ENCODE measurements around the gene ROGDI. TPM values are rescaled to one million over a fixed set of nuclear protein-coding genes. Genes with fewer than 3 reads are reported as not detected.
"Not testable (repeated sequence)": the region's sequence is repeated elsewhere in the genome, so short reads cannot be mapped to it uniquely, and the experiment has no call there.

The ROGDI gene
- total RNA-seq, 1 donor: 28.5 TPM

DNA sequence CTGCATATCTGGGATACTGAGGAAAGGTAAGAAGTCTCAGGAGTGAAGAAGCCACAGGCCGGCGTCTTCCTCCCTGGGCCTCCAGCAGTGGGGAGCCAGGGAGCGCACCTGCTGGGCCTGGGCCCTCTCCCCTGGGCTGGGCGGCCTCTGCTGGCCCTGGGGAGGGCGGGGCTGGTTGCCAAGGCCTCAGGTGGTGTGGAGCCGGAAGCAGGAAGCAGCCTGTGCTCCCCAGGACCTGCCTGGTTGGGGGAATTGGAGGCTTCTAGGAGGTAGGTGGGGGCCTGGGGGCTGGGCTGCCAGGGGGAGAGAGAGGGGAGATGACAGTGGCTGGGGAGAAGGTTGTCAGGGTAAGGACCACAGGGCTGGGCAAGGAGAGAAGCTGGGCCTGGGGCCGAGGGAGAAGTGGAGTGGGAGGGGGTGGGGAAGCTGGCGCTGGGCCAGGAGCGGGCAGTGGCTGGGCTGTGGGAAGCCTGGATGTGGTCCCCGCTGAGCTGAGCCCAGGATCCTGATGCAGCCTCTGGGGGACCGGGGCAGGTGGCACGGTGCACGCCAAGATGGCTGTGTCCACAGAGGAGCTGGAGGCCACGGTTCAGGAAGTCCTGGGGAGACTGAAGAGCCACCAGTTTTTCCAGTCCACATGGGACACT, 7.1 kb downstream of the ROGDI start, which contains the start of gene SMIM22:
Gene SMIM22 (plus strand): TSS at position 189 of the 647 bp plus-strand sequence. CDS start 366 bp downstream, at position 555.
- no peak for DNase-seq (ENCODE audit: low read depth in 2 of 3, low spot score in 2 of 3)

- no peak for DNase-seq (ENCODE audit: low read depth in 2 of 3, low spot score in 2 of 3)
Measured at GRCh38 chr16:4792951-4793513, 9.4 kb downstream of the ROGDI start.

DNA sequence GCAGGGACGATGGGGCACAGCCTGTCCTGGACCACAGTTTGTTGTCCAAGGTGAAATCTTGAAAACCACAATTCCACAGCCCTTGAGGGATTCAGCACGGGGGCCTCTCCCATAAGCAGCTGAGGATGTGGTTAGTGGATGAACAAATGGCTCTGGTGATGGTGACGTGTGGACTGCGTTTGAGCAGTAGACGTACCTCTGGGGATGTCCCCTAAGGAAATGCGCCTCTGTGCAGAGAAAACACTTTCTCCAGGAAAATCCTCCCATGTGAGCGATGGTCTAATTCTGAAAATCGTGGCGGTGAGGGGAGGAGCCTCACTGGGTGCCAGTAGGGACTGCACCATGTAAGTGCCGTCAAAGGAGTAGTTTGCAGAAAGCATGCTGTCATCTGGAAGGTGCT, 11.6 kb downstream of the ROGDI start:
- DNase-seq (ENCODE audit: low read depth in 2 of 3, low spot score in 2 of 3): no peak

DNA sequence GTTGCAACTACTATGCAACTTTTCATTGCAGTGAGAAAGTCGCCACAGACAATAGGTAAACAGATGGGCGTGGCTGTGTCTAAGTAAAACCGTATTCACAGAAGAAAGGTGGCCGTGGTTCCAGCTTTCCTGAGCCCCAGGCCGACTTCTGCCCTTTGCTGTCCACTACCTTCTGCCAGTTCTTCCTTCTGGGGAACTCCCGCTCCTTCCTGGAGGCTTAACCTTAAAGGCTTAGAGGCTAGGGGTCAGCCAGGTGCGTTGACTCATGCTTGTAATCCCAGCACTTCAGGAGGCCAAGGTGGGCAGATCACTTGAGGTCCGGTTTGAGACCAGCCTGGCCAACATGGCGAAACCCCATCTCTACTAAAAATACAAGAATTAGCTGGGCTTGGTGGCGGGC, 12.2 kb downstream of the ROGDI start:
- no peak for DNase-seq (ENCODE audit: low read depth in 2 of 3, low spot score in 2 of 3)

DNA sequence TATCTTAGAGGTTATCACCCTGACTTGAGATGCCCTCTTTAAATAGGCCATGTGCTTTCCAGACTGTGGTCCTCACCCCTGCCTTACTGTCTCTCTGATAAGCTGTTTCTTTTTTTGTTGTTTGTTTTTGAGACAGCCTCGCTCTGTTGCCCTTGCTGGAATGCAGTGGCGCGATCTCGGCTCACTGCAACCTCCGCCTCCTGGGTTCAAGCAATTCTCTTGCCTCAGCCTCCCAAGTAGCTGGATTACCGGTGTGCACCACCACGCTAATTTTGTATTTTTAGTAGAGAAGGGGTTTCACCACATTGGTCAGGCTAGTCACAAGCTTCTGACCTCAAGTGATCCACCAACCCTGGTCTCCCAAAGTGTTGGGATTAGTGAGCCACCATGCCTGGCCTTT, 13.5 kb downstream of the ROGDI start:
- DNase-seq (ENCODE audit: low read depth in 2 of 3, low spot score in 2 of 3): no peak

DNA sequence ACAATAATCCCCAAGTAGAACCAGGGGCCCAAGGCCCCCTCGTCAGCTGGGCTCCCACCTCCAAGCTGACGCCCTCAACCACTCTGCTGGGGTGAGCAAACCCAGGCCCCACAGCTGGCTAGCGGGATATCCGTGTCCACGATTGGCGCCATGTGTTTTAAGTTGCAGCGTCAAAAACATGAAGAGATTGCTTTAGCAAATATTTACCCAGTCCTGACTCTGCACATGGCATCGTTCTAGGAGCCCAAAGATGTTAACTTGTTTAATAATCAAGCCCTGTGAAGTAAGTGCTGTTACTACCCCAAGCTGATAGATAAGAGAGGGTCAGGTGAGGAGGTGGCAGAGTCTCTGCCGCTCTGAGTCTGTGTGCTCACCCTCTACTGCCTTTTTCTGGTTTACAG, 13.9 kb downstream of the ROGDI start:
- DNase-seq (ENCODE audit: low read depth in 2 of 3, low spot score in 2 of 3): no peak

DNA sequence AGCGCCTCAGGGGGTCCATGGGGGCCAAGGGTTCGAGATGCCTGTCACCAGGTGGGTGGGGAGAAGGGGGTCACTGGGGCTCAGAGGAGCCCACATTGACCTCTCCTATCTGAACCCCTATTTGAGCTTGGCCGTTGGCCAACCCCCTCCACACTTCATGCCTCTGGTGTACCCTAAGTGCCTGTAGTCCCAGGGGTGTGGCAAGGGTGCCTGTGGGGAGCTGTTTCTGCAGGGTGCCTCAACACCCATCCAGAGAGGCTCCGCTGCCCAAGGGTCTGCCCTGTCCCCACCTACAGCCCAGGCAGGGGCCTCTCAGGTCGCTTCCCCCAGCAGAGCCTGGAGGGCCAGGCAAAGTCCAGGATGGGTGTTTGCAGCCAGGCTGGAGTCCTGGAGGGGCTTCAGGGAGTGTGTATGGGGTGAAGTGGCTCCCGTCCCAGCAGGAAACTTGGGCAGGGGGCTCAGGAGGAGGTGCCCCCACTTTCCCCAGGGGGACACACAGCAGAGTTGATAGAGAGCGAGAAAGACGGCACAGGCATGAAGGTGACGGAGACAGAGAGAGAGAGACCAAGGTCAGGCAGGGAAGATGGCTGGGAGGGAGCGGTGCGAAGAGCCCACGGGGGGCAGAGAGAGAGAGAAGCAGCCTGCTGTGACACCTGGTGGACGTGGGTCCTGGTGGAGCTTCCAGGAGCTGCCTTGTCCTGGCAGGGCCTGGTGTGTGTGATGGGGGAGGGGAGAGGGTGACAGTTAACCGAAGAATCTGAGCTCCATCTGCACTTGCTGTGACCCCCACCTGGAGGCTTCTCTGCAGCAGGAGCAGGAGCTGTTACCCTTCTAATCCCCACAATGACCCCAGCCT, 14.6 kb downstream of the ROGDI start, which contains the start of gene SEPTIN12:
Gene SEPTIN12 (minus strand): TSS at position 719 of the 856 bp plus-strand sequence. CDS start 700 bp downstream, at position 19.
- DNase-seq (ENCODE audit: low read depth in 2 of 3, low spot score in 2 of 3): no peak

GRCh38 chr16:4787068-4787467, 15.4 kb downstream of the ROGDI start:
- no peak for DNase-seq (ENCODE audit: low read depth in 2 of 3, low spot score in 2 of 3)

DNA sequence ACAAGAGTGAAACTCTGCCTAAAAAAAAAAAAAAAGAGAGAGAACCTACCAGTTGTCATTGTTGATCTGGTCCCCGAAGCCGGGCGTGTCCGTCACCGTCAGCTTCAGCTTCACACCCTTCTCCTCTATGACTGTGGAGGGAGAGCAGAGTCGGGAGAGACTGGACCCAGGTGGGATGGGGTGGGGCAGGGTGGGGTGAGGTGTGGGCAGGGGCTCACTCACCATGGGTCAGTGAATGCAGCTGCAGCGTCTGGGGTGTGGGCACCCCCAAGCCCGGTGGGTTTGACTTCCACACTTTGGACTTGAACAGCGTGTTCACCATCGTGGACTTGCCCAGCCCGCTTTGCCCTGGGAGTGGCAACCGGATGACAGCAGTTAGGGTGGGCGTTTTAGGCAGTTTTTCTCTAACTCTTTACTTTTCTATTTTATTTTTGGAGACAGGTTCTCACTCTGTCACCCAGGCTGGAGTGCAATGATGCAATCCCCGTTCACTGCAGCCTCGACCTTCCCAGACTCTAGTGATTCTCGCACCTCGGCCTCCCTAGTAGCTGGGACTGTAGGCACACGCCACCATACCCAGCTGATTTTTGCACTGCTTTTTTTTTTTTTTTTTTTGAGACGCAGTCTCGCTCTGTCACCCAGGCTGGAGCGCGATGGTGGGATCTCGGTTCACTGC, 16.5 kb downstream of the ROGDI start:
- no peak for DNase-seq (ENCODE audit: low read depth in 2 of 3, low spot score in 2 of 3)

- DNase-seq (ENCODE audit: low read depth in 2 of 3, low spot score in 2 of 3): not testable (repeated sequence)
Measured at GRCh38 chr16:4784444-4784987, 17.9 kb downstream of the ROGDI start.

GRCh38 chr16:4783951-4784336, 18.5 kb downstream of the ROGDI start:
- DNase-seq (ENCODE audit: low read depth in 2 of 3, low spot score in 2 of 3): no peak

DNA sequence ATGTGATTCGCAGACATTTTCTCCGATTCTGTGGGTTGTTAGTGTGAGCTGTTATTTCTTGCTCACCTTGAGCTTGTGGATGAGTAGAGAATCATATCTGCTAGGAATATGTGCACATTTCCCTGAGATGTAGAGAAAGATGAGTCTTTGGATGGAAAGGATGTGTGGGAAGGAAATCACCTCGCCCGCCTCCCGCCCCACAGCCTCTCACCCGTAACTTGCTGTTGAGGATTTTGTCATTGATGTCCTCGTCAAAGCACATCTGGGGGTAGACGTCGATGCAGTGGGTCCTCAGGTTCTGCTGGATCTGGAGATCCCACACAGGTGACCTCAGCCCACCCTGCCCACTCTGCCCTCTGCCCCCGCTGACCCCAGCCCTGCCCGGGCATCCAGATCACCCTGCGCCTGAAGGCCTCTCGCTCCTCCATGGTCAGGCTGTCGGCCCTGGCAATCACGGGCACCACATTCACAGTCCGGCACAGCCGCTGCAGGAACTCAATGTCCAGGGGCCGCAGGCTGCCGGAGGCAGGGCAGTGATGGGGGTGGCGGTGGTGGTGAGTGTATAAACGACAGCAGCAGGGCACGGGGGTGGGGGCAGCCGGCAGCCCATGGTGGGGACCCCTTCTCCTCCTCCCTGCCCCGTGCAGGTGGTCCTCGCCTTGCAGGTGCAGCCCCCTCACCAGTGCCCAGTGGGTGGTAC, 19.0 kb downstream of the ROGDI start:
- DNase-seq (ENCODE audit: low read depth in 2 of 3, low spot score in 2 of 3): no peak

GRCh38 chr16:4780235-4780634, 22.2 kb downstream of the ROGDI start:
- DNase-seq (ENCODE audit: low read depth in 2 of 3, low spot score in 2 of 3): no peak

DNA sequence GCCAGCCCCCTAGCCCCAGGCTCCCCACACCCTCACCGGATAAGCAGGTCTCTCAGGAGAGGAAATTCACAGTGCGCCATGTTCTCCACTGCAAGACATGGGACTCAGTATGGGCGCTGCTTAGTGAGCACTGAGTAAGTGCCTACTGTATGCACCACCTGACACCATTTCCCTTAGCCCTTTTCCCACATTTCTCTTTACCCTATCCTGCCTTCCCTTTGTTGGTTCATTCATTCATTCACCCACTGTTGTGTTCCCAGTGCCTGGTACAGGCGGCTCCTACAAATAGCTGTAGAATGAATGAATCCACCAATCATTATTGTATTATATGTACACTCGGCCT, 24.4 kb downstream of the ROGDI start:
- no peak for DNase-seq (ENCODE audit: low read depth in 2 of 3, low spot score in 2 of 3)

DNA sequence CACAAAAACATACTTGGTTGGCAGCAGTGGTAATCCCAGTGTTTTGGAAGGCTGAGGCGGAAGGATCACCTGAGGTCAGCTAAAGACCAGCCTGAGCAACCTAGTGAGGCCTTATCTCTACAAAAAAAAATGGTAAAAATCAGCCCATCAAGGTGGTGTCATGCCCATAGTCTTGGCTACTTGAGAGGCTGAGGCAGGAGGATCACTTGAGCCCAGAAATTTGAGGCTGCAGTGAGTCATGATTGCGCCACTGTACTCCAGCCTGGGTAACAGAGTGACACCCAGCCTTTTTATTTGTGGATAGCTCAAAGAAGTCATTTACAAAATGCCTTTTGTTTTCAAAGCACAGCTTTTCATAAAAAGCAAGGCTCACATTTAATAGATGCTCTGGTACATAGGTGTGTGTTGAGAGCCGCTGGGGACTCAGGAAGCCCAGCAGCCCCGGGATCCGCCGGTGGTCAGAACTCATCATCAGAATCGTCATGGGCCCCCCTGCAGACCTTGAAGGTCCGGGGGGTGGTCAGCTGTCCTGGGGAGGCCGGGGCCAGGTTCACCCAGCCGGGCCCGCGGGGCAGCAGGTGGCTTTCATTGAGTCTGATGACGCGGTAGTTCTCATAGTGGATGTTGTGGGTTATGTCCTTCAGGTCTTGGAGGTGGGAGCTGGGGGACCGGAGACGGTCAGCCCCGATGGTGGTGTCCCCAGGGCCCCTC, 24.9 kb downstream of the ROGDI start:
- DNase-seq (ENCODE audit: low read depth in 2 of 3, low spot score in 2 of 3): no peak

GRCh38 chr16:4776141-4776705, 26.2 kb downstream of the ROGDI start:
- no peak for DNase-seq (ENCODE audit: low read depth in 2 of 3, low spot score in 2 of 3)

- DNase-seq (ENCODE audit: low read depth in 2 of 3, low spot score in 2 of 3): no peak
Measured at GRCh38 chr16:4775005-4775404, 27.4 kb downstream of the ROGDI start.

DNA sequence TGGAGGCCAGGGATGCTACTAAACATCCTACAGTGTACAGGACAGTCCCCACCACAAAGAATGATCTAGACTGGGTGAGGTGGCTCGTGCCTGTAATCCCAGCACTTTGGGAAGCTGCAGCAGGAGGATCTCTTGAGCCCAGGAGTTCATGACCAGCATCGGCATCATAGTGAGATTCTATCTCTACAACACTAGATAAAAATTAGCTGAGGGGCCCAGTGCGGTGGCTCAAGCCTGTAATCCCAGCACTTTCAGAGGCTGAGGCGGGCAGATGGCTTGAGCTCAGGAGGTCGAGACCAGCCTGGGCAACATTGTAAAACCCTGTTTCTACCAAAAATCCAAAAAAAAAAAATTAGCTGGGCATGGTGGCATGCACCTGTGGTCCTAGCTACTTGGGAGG, 30.1 kb downstream of the ROGDI start:
- no peak for DNase-seq (ENCODE audit: low read depth in 2 of 3, low spot score in 2 of 3)

- DNase-seq (ENCODE audit: low read depth in 2 of 3, low spot score in 2 of 3): no peak
Measured at GRCh38 chr16:4771646-4772045, 30.8 kb downstream of the ROGDI start.

- no peak for DNase-seq (ENCODE audit: low read depth in 2 of 3, low spot score in 2 of 3)
Measured at GRCh38 chr16:4769306-4769638, 33.2 kb downstream of the ROGDI start.

All from hematopoietic multipotent progenitor cell (in vitro differentiated cells).